ENCODE results near the gene CFAP45. TPM values are rescaled to one million over a fixed set of nuclear protein-coding genes. Genes with fewer than 3 reads are reported as not detected.

CFAP45 gene
- total and polyA plus RNA-seq, 9 of the 15 experiments (the other 6 are each of a cell fraction or from before 2014, with no cell fraction given): 0.65 to 2.4 (median 1.5) TPM

Small RNA genes lying within 50 kb of the gene (microRNA-seq; reads per million reads assigned to microRNA genes)
- not detected for gene MIR4259 (ENCODE audit: borderline microRNAs expressed)

Small RNA genes lying within 50 kb of the gene (small RNA-seq; reads per million reads assigned to genes)
- gene MIR4259 (not detected), gene RF00570 (not detected)

Other genes starting within 250 kb of the CFAP45 start
Only the 7 nearest of the 13 such genes appear.
- gene DUSP23, start 119.2 kb downstream of the CFAP45 start, total RNA-seq (2014; rRNA removed): 31.8 and 49.6 TPM in 2 replicates
- 13.2 and 13.7 TPM in 2 replicates for gene DUSP23, start 119.2 kb downstream of the CFAP45 start, total RNA-seq (2014; rRNA removed; fragmentation: Illumina TruSeq; extraction: Trizol)
- gene DUSP23, start 119.2 kb downstream of the CFAP45 start, total RNA-seq (2015; rRNA removed; fragmentation: Illumina TruSeq; extraction: Trizol): 15.8 and 19.9 TPM in 2 replicates
- gene DUSP23, start 119.2 kb downstream of the CFAP45 start, total RNA-seq (2021): 27.7 and 31.6 TPM in 2 replicates
- 11.2 and 12.9 TPM in 2 replicates for gene DUSP23, start 119.2 kb downstream of the CFAP45 start, polyA plus RNA-seq (2011; rRNA removed)
- 8.7 and 12.9 TPM in 2 replicates for gene DUSP23, start 119.2 kb downstream of the CFAP45 start, polyA plus RNA-seq (2014; fragmentation: Illumina TruSeq; extraction: Trizol)
- 1 to 10 TPM; 1.0 to 3.0 TPM for gene DUSP23, start 119.2 kb downstream of the CFAP45 start, polyA plus RNA-seq (2014; fragmentation: Nextera tagmentation; extraction: Ambion mirVana)
- 34.8 and 36.2 TPM in 2 replicates for gene DUSP23, start 119.2 kb downstream of the CFAP45 start, polyA plus RNA-seq (2014; rRNA removed)
- not detected in 2 replicates for gene FCRL6, start 97.8 kb downstream of the CFAP45 start, total RNA-seq (2014; rRNA removed)
- not detected in 2 replicates for gene FCRL6, start 97.8 kb downstream of the CFAP45 start, total RNA-seq (2014; rRNA removed; fragmentation: Illumina TruSeq; extraction: Trizol)
- gene FCRL6, start 97.8 kb downstream of the CFAP45 start, total RNA-seq (2015; rRNA removed; fragmentation: Illumina TruSeq; extraction: Trizol): not detected in 2 replicates
- gene FCRL6, start 97.8 kb downstream of the CFAP45 start, total RNA-seq (2021): not detected in 2 replicates
- gene FCRL6, start 97.8 kb downstream of the CFAP45 start, polyA plus RNA-seq (2011; rRNA removed): not detected in 2 replicates
- not detected in 2 replicates for gene FCRL6, start 97.8 kb downstream of the CFAP45 start, polyA plus RNA-seq (2014; fragmentation: Illumina TruSeq; extraction: Trizol)
- gene FCRL6, start 97.8 kb downstream of the CFAP45 start, polyA plus RNA-seq (2014; fragmentation: Nextera tagmentation; extraction: Ambion mirVana): not detected
- not detected in 2 replicates for gene FCRL6, start 97.8 kb downstream of the CFAP45 start, polyA plus RNA-seq (2014; rRNA removed)
- not detected in 2 replicates for gene SLAMF8, start 73.3 kb downstream of the CFAP45 start, total RNA-seq (2014; rRNA removed)
- not detected in 2 replicates for gene SLAMF8, start 73.3 kb downstream of the CFAP45 start, total RNA-seq (2014; rRNA removed; fragmentation: Illumina TruSeq; extraction: Trizol)
- not detected in 2 replicates for gene SLAMF8, start 73.3 kb downstream of the CFAP45 start, total RNA-seq (2015; rRNA removed; fragmentation: Illumina TruSeq; extraction: Trizol)
- gene SLAMF8, start 73.3 kb downstream of the CFAP45 start, total RNA-seq (2021): not detected in 2 replicates
- gene SLAMF8, start 73.3 kb downstream of the CFAP45 start, polyA plus RNA-seq (2011; rRNA removed): 0.07 TPM in 1 of 2 replicates, not detected in the other
- not detected in 2 replicates for gene SLAMF8, start 73.3 kb downstream of the CFAP45 start, polyA plus RNA-seq (2014; fragmentation: Illumina TruSeq; extraction: Trizol)
- not detected for gene SLAMF8, start 73.3 kb downstream of the CFAP45 start, polyA plus RNA-seq (2014; fragmentation: Nextera tagmentation; extraction: Ambion mirVana)
- gene SLAMF8, start 73.3 kb downstream of the CFAP45 start, polyA plus RNA-seq (2014; rRNA removed): not detected in 2 replicates
- not detected in 2 replicates for gene VSIG8, start 37.5 kb downstream of the CFAP45 start, total RNA-seq (2014; rRNA removed)
- gene VSIG8, start 37.5 kb downstream of the CFAP45 start, total RNA-seq (2014; rRNA removed; fragmentation: Illumina TruSeq; extraction: Trizol): not detected in 2 replicates
- gene VSIG8, start 37.5 kb downstream of the CFAP45 start, total RNA-seq (2015; rRNA removed; fragmentation: Illumina TruSeq; extraction: Trizol): not detected in 2 replicates
- not detected in 2 replicates for gene VSIG8, start 37.5 kb downstream of the CFAP45 start, total RNA-seq (2021)
- gene VSIG8, start 37.5 kb downstream of the CFAP45 start, polyA plus RNA-seq (2011; rRNA removed): 0.05 TPM in 1 of 2 replicates, not detected in the other
- not detected in 2 replicates for gene VSIG8, start 37.5 kb downstream of the CFAP45 start, polyA plus RNA-seq (2014; fragmentation: Illumina TruSeq; extraction: Trizol)
- gene VSIG8, start 37.5 kb downstream of the CFAP45 start, polyA plus RNA-seq (2014; fragmentation: Nextera tagmentation; extraction: Ambion mirVana): not detected
- not detected in 2 replicates for gene VSIG8, start 37.5 kb downstream of the CFAP45 start, polyA plus RNA-seq (2014; rRNA removed)
- gene TAGLN2, start 25.3 kb upstream of the CFAP45 start, total RNA-seq (2014; rRNA removed): 456 and 502 TPM in 2 replicates
- gene TAGLN2, start 25.3 kb upstream of the CFAP45 start, total RNA-seq (2014; rRNA removed; fragmentation: Illumina TruSeq; extraction: Trizol): 180 and 192 TPM in 2 replicates
- 247 and 249 TPM in 2 replicates for gene TAGLN2, start 25.3 kb upstream of the CFAP45 start, total RNA-seq (2015; rRNA removed; fragmentation: Illumina TruSeq; extraction: Trizol)
- 498 and 506 TPM in 2 replicates for gene TAGLN2, start 25.3 kb upstream of the CFAP45 start, total RNA-seq (2021)
- gene TAGLN2, start 25.3 kb upstream of the CFAP45 start, polyA plus RNA-seq (2011; rRNA removed): 414 and 518 TPM in 2 replicates
- gene TAGLN2, start 25.3 kb upstream of the CFAP45 start, polyA plus RNA-seq (2014; fragmentation: Illumina TruSeq; extraction: Trizol): 565 and 573 TPM in 2 replicates
- 100 to 1,000 TPM; 334 to 683 TPM for gene TAGLN2, start 25.3 kb upstream of the CFAP45 start, polyA plus RNA-seq (2014; fragmentation: Nextera tagmentation; extraction: Ambion mirVana)
- gene TAGLN2, start 25.3 kb upstream of the CFAP45 start, polyA plus RNA-seq (2014; rRNA removed): 455 and 456 TPM in 2 replicates
- gene IGSF9, start 45.4 kb upstream of the CFAP45 start, total RNA-seq (2014; rRNA removed): 0.09 and 0.24 TPM in 2 replicates
- gene IGSF9, start 45.4 kb upstream of the CFAP45 start, total RNA-seq (2014; rRNA removed; fragmentation: Illumina TruSeq; extraction: Trizol): 0.04 TPM in 1 of 2 replicates, not detected in the other
- gene IGSF9, start 45.4 kb upstream of the CFAP45 start, total RNA-seq (2015; rRNA removed; fragmentation: Illumina TruSeq; extraction: Trizol): 0.04 and 0.08 TPM in 2 replicates
- gene IGSF9, start 45.4 kb upstream of the CFAP45 start, total RNA-seq (2021): 0.29 and 0.34 TPM in 2 replicates
- 0.03 and 0.09 TPM in 2 replicates for gene IGSF9, start 45.4 kb upstream of the CFAP45 start, polyA plus RNA-seq (2011; rRNA removed)
- gene IGSF9, start 45.4 kb upstream of the CFAP45 start, polyA plus RNA-seq (2014; fragmentation: Illumina TruSeq; extraction: Trizol): 0.19 and 0.22 TPM in 2 replicates
- gene IGSF9, start 45.4 kb upstream of the CFAP45 start, polyA plus RNA-seq (2014; fragmentation: Nextera tagmentation; extraction: Ambion mirVana): under 1 TPM in 1 of 2 experiments, not detected in 1; 0.04 TPM
- gene IGSF9, start 45.4 kb upstream of the CFAP45 start, polyA plus RNA-seq (2014; rRNA removed): 0.25 and 0.31 TPM in 2 replicates
- gene SLAMF9, start 54.1 kb upstream of the CFAP45 start, total RNA-seq (2014; rRNA removed): not detected in 2 replicates
- not detected in 2 replicates for gene SLAMF9, start 54.1 kb upstream of the CFAP45 start, total RNA-seq (2014; rRNA removed; fragmentation: Illumina TruSeq; extraction: Trizol)
- not detected in 2 replicates for gene SLAMF9, start 54.1 kb upstream of the CFAP45 start, total RNA-seq (2015; rRNA removed; fragmentation: Illumina TruSeq; extraction: Trizol)
- not detected in 2 replicates for gene SLAMF9, start 54.1 kb upstream of the CFAP45 start, total RNA-seq (2021)
- gene SLAMF9, start 54.1 kb upstream of the CFAP45 start, polyA plus RNA-seq (2011; rRNA removed): 0.13 TPM in 1 of 2 replicates, not detected in the other
- gene SLAMF9, start 54.1 kb upstream of the CFAP45 start, polyA plus RNA-seq (2014; fragmentation: Illumina TruSeq; extraction: Trizol): 0.25 TPM in 1 of 2 replicates, not detected in the other
- gene SLAMF9, start 54.1 kb upstream of the CFAP45 start, polyA plus RNA-seq (2014; fragmentation: Nextera tagmentation; extraction: Ambion mirVana): under 1 TPM in 1 of 2 experiments, not detected in 1; 0.21 TPM
- not detected in 2 replicates for gene SLAMF9, start 54.1 kb upstream of the CFAP45 start, polyA plus RNA-seq (2014; rRNA removed)

Data from K562 (cell line).